Heart left ventricle (tissue), 13 donors: Measurements from ENCODE around the gene RPA1.

Experiments used
- CTCF ChIP-seq, 12 donors: fragments of 200-600 bp; sonication (generic) in 4 of 12; IDR thresholded peaks; one replicate each; pipeline versions ENCODE4 v1.5.0 to v1.8.0; 2018 to 2022; ENCODE audit warnings: antibody characterized with exemption in 12 of 12, mild to moderate bottlenecking in 5 of 12
- POLR2A ChIP-seq, 2 donors: fragments of 450-650 bp; IDR thresholded peaks; one replicate each; pipeline ENCODE4 v1.6.1; 2017; ENCODE audit warnings: antibody characterized with exemption in 2 of 2, mild to moderate bottlenecking in 2 of 2, moderate library complexity in 2 of 2
- donor health status: ischemic (EF 13 %, LVEDD 7.1; RV severe dilation, severe dysfunction).
- donor health status: DM: no; HTN: yes; CAD: no.
- donor health status: DM: no; HTN: no; CAD: no.
- donor health status: ischemic (EF 25% LVEDD 6.9; RV normal size, moderate dysfunction).
- donor health status: ischemic (EF 25% LVEDD 5.7; RV mildly dilated, moderate dysfunction).
- donor health status: ischemic (EF 35%, LVEDD 5.7; RV mildly dilated, moderate dysfunction).
- donor health status: nonischemic (EF 11% LVEDD 7.7; RV severe dilation, severe dysfunction).
- donor health status: DM: yes; HTN: yes; CAD: no.
- donor health status: PGD.
- donor health status: ischemic (EF 29% LVEDD 5.4; RV normal size, mild dysfunction).
- donor health status: nonischemic (EF 23%, LVEDD 6.1; RV moderate dilation, normal function).

GRCh38 chr17:1908699-1909309 is 79.0 kb downstream of the RPA1 start:
- TF ChIP-seq CTCF (IDR thresholded peaks at IDR 0.05) (peak; percentile 47 to 86 (median 75)), POLR2A (IDR thresholded peaks at IDR 0.05) (no peak)
